ENCODE measurements around the gene SLC26A9.

The SLC26A9 gene

DNA sequence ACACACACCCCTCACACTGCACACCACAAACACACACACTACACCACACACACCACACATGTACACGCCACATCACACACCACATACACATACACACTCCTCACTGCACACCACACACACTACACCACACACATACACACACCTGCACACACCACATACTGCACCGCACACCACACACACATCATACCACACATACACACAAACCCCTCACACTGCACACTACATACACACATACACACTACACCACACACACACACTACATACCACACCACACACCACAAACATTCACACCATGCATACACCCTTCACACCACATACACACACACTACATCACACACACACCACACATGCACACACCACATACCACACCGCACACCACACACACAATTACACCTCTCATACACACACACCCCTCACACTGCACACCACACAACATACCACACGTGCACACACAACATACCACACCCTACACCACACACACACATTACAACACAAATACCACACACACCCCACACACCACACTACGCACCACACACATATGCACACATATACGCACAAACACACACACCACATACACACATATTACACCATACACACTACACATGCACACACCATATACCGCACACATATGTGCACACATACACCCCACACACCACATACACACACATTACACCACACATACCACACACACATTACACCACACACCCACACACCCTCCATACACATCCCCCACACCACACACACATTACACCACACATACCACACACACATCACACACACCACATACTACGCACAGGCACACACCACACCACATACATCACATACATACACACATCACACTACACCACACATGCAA is 30.3 kb upstream of the SLC26A9 start:
- DNase-seq (ENCODE audit: low read depth in 2 of 2) = no peak

DNA sequence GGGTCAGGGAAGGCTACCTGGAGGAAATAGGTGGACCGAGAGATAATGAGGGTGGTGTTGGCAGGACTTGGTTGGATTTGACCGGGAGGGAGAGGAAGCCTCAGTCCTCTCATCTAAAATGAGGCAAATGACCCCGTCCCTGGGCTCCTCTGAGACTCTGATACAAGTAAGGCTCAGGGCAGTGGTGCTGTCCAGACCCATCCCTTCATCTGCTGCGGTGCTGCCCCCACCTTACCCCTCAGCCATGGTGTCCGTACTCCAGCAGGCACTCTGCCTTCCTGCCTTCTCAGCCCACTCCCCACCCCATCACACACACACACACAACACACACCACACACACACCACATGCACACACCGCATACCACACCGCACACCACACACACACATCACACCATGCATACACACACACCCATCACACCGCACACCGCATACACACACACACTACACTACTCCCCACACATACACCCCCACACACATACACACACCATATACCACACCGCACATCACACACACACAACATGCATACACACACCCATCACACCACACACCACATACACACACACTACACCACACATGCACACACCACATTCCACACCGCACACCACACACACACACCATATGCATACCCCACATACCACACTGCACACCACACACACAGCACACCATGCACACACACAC is 29.4 kb upstream of the SLC26A9 start:
- no peak for DNase-seq (ENCODE audit: low read depth in 2 of 2)

DNA sequence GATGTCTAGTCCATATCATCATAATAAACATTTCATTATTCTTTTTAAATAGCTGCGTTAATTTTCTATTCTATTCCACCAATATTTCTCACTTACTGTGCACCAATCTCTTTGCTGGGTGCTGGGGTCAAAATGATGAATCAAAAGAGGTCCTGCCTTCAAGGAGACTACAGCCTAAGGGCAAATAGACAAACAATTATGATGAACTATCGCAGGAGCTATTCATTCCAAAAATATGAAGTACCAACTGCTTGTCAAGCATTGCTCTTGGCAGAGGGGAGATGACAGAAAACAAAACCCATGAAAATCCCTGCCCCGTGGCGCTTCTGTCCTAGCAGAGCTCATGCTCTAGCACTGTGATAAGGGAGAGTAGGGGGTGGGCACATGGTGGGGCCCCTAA is 28.8 kb upstream of the SLC26A9 start:
- DNase-seq (ENCODE audit: low read depth in 2 of 2) = no peak

DNA sequence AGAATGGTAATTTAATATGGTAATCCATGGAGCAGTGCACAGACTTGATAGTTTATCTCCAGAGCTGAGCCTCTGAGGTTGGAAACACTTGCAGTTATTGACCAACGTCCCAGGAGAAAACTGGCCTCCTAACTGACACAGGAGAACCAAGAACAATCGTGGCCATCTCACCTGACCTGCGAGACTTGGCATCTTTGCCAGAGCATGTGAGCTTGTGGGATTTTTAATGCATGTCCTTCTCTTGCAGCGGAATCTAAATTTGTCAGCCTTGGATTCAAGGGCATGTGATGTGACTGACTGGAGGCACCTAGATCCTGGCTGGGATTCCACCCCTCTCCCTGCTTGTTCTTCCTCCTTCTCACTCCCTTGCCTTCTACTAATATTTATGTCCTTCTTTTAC is 27.8 kb upstream of the SLC26A9 start:
- DNase-seq (ENCODE audit: low read depth in 2 of 2) = no peak

DNA sequence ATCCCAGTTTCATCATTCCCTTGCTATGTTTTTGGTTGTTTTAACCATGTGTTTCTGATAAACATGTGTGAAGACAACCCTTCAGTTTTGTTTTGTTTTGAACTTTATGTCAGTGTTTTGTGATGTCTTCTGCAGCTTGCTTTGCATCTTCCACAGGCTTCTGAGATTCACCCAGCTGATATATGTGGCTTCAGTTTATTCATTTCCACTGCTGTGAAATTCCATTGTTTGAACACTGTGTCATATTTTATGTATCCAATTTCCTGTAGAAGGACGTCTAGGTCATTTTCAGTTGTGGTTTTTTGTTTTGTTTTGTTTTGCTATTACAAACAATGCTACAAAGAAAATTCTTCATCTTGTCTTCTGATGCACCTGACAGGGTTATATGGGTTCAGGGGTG is 27.2 kb upstream of the SLC26A9 start:
- DNase-seq (ENCODE audit: low read depth in 2 of 2) = no peak

DNA sequence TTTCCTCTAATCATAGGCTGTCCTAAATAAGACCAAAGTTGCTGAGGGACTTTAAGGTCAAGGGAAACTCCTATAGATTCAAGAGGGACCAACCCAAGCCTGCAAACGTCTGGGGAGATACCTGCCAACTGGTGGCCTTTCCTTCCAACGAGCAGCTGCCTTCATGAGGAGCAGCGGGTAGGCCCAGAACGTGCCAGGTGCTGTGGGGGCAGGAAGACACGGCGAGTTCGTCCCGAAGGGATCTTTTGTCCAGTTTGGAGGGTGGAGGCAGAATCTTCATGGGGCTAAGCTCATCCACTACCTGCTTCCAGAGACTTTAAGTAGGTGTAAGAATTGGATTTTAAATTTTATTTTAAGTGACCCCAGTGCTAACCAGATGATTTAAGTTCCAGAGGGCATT is 26.0 kb upstream of the SLC26A9 start:
- DNase-seq (ENCODE audit: low read depth in 2 of 2) = no peak

DNA sequence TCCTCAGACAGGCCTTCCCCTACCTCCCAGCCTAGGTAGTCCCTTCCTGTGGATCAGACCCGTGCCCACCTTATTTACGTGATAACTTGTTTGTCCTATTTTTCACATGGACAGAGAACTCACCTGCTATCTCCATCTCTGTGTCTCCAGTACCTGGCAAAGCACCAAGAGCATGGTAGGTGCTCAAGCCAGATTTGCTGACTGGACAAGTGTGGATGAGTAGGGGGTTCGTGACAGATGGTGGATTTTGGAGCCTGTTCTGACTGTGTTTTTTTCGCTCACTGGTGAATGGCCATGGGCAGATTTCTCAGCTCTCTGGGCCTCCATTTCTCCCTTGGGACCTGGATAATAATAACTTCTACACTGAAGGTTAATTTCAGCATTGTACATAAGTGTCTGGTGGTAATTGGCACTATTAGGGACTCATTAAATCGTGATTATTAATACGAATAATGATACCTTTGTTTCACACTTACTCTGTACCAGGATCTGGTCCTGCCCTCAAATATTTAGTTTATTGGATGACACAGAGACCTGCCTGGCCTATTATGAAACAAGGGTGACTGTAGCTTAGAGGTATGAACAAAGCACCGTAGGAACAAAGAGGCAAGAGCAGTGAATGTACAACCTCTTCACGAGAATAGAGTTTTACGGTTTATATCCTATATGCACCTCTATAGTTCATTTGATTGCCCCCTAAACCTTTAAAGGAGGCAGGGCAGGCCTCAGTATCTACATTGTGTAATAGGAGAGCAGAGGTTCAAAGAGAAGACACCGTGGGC is 24.5 kb upstream of the SLC26A9 start:
- DNase-seq (ENCODE audit: low read depth in 2 of 2) = no peak

DNA sequence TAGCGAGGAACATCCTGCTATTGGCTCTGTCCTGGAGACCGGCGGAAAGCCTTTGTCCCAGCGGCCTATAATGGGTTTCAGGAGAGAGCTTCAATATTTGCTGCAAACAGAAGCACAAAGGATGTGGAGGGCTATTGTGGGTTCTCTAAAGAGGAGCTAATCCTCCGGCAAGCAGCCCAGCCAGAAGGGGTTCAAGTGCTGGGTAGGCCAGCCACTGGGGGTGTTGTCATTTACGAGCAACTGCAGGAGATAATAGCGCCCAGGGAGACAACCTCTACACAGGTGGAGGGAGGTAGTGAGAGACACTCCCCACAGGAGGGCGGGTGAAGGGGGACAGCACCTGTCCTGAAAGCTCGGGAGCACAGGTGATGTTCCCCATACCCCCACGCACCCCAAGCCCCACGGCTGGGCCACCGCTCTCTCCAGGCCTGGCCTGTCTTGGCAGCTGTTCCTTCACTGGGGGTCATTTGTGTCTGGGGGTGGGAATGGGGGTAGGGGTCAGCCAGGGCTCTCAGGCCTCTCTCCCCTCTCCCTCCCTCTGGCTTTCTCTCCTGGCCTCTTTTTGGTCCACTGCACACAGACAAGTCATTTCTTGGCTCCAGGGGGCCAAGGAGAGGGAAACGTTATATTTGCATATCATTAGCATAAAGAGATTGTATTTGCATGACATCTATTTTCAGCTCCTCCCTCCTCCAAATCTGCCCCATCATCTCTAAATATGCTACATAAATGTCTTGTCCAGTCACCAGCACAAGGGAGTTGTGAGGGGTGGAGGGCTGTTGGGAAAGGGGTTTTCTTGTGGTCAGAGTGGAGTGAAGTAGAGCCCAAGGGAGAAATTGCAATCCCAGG is 22.0 kb upstream of the SLC26A9 start:
- DNase-seq (ENCODE audit: low read depth in 2 of 2) = no peak

DNA sequence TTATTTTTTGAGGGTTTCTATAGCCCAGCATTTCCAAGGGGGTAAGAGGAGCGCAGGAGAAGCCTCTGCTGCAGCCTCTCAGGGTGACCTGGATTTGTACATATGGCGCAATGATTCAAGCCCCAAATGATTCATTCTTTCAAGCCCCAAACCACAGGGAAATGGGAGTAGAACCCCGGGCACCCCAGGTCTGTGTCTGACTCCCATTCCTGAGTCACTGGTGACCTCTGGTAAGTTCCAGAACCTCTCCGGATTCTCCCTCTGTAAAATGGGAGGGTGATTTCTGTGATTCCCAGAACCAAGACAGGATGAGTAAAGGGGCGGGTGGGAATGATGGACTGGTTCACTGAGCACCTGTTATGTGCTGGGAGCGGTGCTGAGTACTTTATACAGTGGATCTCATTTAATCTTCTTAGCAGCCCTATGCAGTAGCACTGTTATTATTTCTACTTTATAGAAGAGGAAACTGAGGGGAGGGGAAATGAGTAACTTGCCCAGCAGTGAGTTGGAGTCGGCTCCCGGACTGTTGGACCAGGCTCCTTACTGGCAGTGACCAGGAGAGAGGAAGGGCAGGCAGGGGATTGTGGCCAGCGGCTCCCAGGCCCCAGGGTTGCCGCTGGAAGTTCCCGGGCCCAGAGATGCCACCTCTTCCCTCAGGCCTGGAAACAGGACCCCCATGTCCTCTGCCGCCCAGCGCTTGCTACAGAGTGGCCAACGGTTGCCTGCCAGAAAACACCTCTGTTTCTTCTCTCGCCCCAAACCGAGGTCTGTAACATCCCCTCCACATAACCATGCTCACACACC is 20.3 kb upstream of the SLC26A9 start:
- DNase-seq (ENCODE audit: low read depth in 2 of 2) = no peak

DNA sequence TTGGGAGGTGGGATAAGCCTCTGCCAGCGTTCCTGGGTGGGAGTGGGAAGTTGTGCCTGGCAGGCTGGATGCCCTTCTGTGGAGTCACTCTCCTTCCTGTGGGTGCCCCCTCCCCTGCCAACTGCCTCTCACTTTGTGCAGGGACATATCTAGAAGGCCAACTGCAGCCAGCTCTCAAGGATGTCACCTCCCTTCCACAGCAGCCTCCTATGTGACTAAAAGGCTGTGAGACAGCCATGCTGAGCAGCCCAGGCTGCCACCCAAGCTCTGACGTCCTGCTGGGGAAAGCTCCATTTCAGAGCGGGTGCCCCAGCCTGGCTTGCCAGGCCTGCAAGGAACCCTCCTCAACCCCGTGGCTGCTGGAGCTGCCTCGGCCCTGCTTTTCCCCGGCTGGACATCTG is 19.6 kb upstream of the SLC26A9 start:
- no peak for DNase-seq (ENCODE audit: low read depth in 2 of 2)

DNA sequence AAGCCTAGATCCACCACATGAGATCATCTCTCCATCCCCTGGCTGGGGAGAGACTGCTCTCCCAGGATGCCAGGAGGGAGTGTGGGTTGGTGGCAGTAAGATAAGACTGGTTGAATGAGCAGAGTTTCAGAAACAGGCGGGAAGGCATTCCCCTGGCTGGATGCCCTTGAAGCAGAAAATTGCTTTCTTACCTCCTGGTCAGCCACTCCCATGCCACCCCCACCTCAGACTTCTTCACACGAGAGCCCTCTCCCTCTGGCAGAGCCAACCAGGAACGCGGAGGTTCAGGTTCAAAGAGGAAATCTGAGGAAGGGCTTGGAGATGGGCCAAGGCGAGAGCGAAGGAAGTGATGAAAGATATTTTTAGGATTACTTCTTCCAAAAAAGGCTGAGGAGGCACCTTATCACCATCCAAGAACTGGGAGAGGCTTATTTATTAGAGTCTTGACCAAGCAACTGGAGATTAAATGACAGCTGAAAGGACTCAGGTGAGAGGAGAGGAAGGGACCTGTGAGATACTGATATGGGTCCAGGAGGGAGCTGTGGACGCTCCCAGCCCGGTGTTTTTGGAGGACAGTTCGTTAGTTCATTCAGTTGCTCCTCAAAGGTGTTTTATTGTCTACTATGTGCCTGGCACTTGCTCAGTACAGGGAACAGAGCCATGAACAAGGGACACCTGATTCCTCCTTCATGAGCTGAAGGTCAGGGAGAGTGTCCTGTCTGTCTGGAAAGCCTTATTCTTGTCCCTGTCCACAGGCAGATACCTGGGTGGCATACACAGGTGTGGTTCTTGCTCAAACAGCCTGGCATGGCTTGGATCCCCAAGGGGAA is 18.9 kb upstream of the SLC26A9 start:
- DNase-seq (ENCODE audit: low read depth in 2 of 2) = no peak

DNA sequence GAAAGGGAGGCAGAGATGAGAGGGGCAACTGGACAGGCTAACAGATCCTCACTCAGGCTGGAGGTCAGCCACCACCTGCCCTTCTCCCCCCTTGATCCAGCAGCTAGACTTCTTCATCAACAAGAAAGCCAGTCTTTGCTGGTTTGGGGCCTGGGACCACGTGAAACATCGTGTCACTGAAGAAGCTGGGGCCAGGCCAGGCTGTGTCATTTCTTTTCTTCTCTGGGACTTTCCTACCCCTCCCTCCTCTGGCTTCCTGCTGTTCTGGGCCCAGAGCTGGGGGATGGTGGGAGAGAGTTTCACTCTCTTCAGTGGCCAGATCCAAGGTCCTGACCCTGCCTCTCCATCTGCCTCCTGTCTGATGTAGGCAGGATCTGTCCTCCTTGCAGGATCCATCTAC is 18.1 kb upstream of the SLC26A9 start:
- DNase-seq (ENCODE audit: low read depth in 2 of 2) = no peak

DNA sequence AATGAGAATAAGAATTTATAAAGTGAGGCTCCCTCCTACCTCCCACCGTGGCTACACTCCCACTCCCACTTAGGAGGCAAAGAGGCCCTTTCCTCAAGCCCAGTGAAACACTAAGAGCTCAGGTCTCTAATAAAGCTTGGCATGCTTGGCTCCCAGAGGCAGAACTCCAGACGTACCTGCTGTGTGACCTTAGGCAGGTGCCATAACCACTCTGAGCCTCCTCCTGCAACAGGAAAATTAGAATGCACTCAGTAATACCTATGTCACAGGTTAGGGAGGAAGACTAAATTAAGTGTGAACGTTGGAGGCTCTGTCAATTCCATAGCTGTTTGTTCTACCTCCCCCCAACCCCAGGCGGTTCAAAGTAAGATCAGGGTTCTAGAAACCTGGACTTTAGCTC is 16.5 kb upstream of the SLC26A9 start:
- DNase-seq (ENCODE audit: low read depth in 2 of 2) = no peak

DNA sequence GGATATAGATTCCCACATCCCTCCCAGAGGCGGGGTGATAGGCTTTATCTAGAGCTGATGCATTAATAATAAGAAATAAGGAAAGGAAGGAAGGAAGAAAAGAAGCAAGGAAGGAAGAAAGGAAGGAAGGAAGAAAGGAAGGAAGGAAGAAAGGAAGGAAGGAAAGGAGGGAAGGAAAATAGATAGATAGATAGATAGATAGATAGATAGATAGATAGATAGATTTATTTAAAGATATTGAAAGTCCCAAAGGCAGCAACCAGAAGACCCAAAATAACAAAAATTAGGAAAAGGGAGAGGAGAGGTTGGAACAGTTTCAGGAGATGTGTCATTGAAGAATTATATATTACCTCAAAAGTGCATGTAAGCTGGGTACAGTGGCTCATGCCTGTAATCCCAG is 12.2 kb upstream of the SLC26A9 start:
- no peak for DNase-seq (ENCODE audit: low read depth in 2 of 2)

DNA sequence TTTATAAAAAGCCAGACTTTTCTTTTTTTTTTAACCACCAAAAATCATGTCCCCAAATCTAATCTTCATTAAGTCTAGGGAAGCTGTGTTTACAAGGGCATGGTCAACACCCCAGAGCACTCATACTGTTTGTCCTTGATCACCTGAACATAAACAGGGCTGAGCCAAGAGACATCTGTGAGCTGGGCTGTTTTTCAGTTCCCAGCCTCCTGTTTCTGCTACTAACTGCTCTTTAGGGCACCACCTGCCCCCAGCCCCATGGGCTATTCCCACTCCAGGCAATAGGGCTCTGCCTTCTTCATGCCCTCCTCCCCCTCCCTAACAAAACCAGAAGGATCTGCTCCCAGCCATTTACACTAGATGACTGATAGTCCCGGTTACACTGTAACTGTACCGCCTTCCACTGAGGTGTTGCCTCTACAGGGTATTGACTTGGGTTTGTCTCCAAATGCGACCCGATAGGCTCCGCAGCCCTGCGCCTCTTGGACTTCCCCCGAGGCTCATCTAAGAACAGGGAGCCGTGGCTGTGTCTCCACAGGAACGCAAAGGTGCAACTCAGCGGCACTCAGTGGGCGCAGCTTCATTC is 11.7 kb upstream of the SLC26A9 start:
- no peak for DNase-seq (ENCODE audit: low read depth in 2 of 2)

DNA sequence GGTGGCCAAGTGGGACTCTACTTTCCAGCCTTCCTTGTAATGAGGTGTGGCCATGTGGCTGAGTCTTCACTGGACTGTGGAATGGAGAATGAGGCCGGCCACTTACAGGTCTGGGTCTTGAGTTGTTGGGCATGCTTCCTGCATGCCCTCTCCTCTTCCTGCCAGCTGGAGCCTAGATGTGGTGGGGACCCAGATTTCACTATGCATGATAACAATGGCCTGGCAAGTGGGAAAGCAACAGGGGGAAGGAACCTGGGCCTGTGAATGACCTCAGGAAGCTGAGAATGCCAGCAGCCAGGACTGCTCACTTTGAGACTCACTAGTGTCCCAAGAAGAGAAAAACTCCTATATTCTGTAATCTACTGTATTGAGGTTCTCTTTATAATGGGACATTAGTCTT is 8.5 kb upstream of the SLC26A9 start:
- no peak for DNase-seq (ENCODE audit: low read depth in 2 of 2)

DNA sequence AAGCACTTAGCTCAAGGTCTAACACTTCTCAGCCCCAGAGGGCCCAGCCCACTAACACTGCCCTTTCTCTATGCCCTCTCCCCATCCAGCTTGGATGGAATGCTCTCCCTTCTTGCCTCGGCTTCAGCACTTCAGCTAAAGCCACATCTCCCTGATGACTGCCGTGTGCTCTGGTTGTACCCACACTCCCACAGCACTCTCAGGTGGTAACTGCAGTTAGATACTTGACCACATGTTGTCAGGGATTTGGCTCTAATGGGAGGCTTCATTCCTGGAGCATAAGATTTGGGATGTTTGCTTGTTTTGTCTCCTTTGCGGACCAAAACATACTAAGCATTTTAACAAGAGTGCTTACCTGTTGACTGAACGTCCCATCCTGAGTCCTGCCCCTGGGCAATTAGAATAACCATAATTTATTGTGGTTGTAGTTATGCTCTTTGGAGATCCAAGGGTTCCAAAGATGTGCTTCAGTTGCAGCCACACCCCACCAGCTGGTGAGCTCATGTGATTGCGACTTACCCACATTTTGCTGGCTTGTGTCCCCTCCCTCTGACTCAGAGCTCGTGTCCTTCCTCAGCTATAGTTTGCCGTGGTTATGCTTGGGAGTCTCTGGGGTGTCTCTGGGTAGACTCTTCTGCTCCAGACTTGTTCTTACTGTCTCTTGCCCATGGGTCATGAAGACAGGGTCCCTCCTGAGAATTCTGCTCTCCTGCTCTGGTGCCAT is 7.7 kb upstream of the SLC26A9 start:
- no peak for DNase-seq (ENCODE audit: low read depth in 2 of 2)

DNA sequence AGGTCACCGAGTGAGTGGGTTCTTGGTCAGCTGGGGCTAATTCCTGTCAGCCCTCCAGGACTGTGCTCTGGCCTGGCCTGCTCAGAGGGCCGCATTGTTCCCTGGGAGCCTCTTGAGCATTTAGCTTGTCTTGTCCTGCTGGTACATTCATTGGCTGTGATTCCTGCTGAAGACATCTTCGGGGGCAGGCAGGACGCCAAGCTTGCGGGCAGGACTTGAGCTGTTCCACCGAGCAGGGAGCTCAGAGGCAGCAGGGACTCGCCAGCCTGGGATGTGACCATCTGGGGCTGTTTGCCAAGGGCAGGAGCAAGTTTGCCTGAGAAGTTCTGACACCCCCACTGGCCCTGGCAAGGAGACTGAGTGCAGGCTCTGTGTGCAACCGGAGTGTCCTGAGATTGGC is 7.0 kb upstream of the SLC26A9 start:
- no peak for DNase-seq (ENCODE audit: low read depth in 2 of 2)

DNA sequence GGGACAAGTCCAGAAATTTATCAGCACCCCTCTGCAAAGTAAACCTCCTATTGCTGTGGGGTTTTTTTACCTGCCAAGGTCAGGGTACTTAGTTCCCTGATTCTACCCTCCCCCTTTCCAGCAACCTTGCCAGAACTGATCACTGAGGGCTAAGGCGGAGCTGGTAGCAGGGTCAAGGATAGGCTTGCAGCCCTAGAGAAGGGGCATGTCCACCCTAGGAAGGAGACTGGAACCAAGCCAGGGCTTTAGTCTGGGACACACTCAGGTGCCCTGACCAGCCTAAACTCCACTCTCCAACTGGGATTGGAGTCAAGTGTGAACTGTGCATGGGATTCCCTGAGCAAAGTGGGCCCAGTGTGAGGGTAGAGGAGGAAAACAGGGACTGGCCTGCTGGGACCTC is 6.5 kb upstream of the SLC26A9 start:
- DNase-seq (ENCODE audit: low read depth in 2 of 2) = no peak
